SK-N-SH (cell line): ENCODE results near the gene TRMT112.

Experiments
- ELF1 ChIP-seq: IDR thresholded peaks from 2 replicates; pipeline ENCODE4 v1.4.0; 2012
- GABPA ChIP-seq: IDR thresholded peaks from 2 replicates; pipeline ENCODE4 v1.4.0; 2012; ENCODE audit warnings: low read depth, mild to moderate bottlenecking
- JUND ChIP-seq: IDR thresholded peaks from 2 replicates; pipeline ENCODE4 v1.4.0; 2012
- POLR2AphosphoS5 ChIP-seq: IDR thresholded peaks from 2 replicates; pipeline ENCODE4 v1.6.1; 2012; ENCODE audit warnings: low read depth, low read length
- YY1 ChIP-seq: IDR thresholded peaks from 2 replicates; pipeline ENCODE4 v1.4.0; 2012; ENCODE audit warnings: low read depth, mild to moderate bottlenecking
- ZBTB33 ChIP-seq: IDR thresholded peaks from 2 replicates; pipeline ENCODE4 v1.4.0; 2012; ENCODE audit warnings: low read depth, borderline replicate concordance
- TF ChIP-seq, protein P1 (sequence below): fragments of 200-600 bp; sonication (generic); IDR thresholded peaks from 2 replicates; pipeline ENCODE4 v1.6.1; 2017; ENCODE audit warnings: antibody characterized with exemption, mild to moderate bottlenecking, moderate library complexity

DNA sequence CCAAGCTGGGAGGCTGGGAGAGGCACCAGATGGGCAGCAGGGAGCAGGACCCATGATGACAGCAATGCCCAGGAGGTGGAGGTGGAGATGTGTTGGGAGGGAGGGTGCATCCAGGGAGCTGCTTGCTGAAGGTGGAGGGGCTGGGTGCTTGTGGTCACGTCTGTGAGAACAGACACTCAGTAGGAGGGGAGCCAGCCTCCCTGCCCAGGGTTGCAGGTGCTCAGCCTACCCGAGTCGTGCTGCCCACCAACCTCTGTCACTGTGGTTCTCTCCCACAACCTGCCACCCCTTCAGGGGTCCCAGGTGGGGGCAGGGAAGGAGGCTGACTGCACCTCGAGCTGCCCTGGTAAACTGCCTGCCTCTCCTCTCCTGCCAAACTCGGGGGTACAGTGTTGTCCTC lies 6.0 kb upstream of the TRMT112 start:
- TF ChIP-seq, protein P1, sequence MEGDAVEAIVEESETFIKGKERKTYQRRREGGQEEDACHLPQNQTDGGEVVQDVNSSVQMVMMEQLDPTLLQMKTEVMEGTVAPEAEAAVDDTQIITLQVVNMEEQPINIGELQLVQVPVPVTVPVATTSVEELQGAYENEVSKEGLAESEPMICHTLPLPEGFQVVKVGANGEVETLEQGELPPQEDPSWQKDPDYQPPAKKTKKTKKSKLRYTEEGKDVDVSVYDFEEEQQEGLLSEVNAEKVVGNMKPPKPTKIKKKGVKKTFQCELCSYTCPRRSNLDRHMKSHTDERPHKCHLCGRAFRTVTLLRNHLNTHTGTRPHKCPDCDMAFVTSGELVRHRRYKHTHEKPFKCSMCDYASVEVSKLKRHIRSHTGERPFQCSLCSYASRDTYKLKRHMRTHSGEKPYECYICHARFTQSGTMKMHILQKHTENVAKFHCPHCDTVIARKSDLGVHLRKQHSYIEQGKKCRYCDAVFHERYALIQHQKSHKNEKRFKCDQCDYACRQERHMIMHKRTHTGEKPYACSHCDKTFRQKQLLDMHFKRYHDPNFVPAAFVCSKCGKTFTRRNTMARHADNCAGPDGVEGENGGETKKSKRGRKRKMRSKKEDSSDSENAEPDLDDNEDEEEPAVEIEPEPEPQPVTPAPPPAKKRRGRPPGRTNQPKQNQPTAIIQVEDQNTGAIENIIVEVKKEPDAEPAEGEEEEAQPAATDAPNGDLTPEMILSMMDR, result no peak
- TF ChIP-seq ZBTB33 (no peak), GABPA (no peak), POLR2AphosphoS5 (no peak), YY1 (no peak), JUND (no peak), ELF1 (no peak)
